NCI-H446 treated with DMSO at 0.1 percent for 48 hours (cell line): ENCODE data around the gene RIPOR3.
"Not testable (repeated sequence)": the region's sequence is repeated elsewhere in the genome, so short reads cannot be mapped to it uniquely, and the experiment has no call there.

Source experiments
- DNase-seq: peaks from one replicate; lab custom pipeline; 2025; lab: John Stamatoyannopoulos, UW

The RIPOR3 gene

DNA sequence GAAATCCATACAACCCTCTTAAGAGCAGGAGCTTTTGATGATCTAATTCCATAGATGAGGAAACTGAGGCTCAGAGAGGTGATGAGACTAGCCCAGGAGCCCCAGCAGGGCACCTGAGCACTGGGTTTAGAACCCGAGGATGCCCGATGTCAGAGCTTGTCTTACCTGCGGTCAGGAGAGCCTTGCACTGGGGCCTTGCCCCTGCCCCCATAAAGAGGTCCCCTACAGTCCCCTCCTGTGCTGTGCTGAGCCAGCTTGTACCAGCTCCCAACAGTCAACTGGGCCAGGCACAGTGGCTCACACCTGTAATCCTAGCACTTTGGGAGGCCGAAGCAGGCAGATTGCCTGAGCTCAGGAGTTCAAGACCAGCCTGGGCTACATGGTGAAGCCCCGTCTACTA, 58.6 kb downstream of the RIPOR3 start:
- no peak for DNase-seq

GRCh38 chr20:50632236-50632635, 59.1 kb downstream of the RIPOR3 start:
- DNase-seq = no peak

DNA sequence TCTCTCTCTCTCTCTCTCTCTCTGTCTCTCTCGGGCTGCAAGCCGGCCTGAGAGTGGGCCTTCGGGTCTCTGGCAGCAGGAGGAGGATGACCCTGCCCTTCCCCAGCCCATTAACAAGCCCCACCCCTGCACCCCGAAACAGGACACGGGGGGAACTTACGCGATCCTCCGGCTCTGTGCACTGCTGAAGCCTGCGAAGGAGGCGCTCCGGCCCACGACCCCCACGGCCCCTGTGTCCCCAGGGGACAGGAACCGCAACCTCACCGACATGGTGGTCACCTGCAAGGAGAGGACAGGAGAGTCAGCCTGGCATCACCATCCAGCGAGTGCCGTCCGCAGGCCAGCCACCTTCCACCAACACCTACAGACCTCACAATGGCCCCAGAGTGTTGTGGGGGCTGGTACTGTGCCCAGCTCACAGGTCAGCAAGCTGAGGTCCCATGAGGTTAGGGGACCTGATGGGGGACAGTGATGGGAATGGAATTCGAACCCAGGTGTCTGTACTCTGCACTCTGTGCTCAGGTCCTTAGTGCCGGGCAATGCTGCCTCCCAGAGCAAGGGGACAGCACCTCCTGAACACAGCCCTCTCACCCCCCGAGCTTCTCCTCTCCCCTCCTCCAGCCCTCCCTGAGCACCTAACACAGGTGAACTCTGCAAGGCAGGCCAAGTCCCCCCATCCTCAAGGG, 60.6 kb downstream of the RIPOR3 start:
- DNase-seq = no peak

GRCh38 chr20:50629670-50630045, 61.7 kb downstream of the RIPOR3 start:
- DNase-seq = no peak

DNA sequence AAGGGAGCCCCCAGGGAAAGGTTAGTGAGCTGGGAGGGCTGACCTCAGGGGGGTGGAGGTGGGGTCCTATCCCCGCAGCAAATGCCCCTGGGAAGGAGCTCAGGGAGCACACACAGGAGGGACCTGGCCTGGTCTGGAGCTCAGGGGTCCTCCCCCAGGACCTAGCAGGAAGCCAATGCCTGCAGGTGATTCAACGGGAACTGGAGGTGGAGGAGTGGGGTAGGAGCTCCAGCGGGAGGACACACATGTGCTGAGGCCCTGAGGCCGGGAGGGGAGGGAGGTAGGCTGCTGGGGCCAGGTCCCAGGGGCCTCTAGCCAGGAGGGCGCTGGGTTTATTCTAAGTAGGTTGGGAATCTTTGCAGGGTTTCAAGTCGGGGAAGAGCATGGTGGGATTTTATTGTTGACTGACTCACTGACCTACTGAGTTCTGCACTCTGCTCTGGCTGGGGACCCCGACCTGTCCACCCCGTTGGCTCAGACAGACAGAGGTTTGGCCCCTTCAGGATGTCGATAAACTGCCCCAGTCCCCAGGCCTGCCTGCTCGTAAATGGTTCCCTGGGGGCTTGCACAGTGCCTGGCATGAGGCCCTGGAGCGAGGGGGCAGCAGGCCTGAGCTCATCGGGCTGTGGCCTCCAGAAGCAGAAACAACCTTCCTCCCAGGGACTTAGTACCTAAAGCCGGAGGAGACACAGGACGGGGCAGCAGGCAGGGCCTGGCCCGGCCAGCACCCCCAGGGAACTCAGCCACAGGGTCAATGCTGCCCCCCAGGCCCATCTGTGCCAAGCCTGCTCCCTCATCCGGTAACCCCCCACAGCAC, 62.3 kb downstream of the RIPOR3 start:
- no peak for DNase-seq

DNA sequence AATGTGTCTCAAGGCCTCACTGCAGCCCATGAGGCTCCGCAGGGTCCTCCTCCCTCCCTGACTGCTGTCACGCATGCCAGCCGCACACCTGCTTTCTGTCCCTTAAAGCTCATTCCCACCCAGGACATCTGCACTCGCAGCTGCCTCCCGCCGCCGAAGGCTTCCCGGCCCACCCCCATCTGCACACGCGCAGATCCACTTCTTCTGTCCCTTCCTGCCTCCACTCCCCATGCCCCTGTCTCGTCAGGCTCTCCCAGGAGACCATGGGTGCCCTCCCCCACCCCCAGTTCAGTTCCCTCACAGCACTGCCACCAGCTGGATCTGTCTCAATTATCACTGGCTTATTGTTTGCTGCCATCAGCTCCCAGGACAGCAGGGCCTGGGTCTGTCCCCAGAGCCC, 63.0 kb downstream of the RIPOR3 start:
- DNase-seq = no peak

DNA sequence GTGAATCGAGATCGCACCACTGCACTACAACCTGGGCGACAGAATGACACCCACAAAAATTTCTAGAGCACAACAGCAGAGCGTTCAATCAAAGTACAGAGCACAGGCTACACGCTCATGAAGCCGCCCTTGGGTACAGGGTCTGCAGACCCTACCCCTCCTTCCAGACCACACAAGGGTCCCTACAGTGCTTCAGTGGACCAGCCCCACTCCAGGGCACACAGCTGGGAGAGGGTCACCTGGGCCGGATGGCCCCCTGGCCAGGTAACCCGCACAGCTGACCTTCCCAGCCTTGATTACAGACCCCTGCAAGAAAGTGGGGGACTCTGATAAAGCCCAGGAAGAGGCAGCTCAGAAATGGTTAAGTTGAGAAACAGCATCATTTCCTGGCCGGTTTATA, 63.6 kb downstream of the RIPOR3 start:
- DNase-seq = no peak

DNA sequence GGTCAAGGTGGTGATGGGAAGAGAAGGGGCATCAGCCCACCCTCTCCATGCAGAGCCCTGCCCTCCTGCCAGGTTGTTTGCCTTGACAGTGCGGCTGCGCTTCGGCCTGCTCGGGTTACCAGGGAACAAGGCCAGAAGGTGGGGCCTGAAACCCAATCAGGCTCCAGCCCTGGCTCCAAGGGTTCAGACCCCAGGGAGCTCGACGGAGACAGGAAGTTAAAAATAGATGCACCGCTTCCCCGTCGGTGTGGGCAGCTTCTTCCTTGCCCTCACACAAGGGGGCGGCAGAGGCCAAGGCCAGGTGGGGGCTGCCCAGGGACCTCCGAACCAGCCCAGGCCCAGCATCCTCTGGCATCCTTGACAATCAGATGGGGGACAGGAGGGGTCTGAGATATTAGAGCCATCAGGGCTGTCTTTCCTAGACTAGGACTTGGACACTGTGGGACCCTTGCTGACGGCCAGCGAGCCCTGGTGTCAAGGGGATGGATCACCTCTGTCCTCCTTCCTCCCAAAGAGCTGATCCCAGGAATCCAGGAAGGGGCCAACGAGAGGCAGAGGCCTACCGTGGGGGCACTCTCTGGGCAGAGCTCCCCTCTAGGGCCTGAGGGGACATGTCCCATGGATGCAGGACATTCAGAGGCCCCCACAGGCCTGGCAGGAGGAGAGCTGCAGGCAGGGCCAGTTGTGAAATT, 65.2 kb downstream of the RIPOR3 start:
- DNase-seq = no peak

DNA sequence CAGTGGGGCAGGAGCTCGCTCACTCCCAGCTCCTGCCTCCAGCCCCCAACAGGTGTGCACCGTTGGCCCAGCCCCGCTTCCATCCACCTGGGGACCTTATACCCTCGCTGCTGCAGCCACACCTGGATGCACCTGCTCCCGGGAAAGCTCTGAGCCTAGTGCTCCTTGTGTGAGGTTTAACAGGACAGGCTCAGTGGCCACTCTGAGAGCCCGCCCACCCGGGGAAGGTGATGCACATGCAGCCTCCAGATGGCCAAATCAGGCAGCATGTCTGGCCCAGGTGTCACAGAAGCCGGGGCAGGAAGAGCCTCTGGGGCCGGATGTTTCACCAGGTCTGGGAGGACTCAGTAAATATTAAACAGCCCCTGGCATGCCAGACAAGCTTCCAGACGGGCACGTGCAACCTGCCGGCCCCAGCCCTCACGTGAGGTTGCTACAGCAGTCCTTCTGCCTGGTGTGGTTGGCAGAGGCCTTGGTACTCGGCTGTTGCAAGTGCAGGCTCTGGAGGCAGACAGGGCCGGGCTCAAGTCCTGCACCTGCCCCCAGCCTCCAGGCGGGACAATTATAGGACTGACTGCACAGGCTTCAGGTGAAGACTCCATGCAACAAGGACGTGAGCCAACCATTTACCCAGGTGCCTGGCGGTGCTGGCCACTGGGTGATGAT, 66.9 kb downstream of the RIPOR3 start:
- DNase-seq = no peak

DNA sequence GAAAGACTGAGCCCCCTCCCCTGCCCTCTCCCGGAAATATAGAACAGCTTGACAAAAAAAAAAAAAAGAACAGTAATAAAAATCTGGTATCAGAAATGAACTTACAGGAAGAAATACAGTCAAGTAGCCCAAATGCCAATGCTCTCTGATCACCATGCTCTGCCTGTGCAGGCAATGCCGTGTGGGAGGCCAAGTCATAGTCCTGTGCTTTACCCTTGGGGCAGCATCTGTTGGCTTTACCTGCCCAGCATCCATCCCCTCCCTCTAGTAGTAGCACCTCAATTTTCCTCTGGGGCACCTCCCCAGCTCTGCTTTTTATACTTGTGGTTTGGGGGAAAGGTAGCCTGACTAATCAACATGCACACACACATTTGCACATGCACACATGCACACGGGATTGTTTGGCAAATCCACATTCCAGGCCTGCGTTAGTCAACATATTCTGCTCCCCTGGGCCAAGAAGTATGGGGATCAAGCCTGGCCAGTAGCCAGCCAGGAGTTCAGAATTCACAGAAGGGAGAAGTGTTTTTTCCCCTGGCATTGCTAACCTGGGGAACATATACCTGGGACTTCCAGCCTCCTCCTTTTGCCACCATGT, 70.2 kb downstream of the RIPOR3 start:
- DNase-seq = no peak

DNA sequence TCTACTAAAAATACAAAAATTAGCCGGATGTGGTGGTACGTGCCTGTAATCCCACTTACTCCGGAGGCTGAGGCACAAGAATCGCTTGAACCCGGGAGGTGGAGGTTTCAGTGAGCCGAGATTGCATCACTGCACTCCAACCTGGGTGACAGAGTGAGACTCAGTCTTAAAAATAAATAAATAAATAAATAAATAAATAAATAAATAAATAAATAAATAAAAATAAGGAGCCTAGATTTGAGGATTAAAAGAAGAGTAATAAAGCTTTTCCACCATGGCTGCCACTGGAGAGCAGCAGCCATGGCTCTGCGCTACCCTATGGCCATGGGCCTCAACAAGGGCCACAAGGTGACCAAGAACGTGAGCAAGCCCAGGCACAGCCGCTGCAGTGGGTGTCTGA, 70.9 kb downstream of the RIPOR3 start:
- DNase-seq = not testable (repeated sequence)

GRCh38 chr20:50618537-50618936, 72.8 kb downstream of the RIPOR3 start:
- no peak for DNase-seq

DNA sequence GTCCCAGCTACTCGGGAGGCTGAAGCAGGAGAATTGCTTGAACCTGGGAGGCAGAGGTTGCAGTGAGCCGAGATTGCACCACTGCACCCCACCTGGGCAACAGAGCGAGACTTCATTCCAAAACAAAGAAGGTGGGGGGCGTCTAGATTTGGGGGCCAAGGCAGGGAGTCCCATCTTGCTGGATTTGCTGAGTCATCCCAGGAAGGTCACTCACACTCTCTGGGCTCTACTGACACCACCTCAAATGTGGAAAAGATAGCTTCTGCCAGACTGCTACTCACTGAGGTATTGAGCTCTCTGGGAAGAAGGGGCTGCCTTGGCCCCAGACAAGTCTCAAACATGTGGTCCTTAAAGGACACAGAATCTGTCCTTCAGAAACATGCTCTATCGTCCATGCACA, 74.3 kb downstream of the RIPOR3 start:
- no peak for DNase-seq

DNA sequence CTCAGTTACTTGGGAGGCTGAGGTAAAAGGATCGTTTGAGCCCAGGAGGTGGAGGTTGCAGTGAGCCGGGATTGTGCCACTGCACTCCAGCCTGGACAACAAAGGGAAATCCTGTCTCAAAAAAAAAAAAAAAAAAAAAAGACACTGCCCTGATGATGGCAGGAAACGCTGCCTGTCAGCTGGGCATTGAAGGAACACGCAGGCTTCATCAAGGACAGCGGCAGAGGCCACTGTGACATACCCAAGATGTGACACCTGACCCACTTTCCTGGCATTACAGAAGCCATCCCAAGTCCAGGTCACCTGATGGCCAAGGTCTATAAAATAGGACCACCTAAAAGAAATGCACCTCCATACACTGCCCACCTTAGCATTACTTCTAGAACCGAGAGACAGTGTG, 75.9 kb downstream of the RIPOR3 start:
- DNase-seq = no peak

DNA sequence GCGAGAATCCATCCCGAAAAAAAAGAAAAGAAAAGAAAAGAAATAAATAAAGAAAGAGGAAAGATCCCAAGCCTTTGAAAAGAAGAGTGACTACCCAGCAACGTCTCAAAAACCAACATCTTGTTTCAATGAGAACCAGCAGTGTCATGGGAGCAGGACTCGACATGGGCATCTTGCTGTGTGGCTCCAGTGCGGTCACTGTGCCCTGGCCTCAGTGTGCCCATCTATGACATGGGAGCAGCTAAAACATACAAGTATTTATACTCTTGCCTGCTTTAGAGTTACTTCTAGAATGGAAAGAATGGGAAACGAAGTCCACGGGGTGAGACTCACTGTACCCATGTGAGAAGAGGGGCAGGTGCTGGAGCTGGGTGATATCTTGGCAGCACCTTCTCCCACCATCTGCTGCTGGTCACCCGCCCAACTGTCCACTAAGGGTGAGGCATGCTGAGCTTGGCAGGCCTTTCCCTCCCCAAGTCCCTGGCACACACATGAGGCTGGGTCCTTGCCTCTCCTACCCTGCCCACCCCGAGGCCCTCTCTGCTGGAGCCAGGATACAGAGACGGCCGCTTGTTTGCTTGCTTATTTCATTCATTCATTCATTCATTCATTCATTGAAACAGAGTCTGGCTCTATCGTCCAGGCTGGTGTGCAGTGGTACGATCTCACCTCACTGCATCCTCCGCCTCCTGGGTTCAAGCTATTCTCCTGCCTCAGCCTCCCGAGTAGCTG, 77.7 kb downstream of the RIPOR3 start:
- DNase-seq = no peak

- no peak for DNase-seq
These were observed 80.1 kb downstream of the RIPOR3 start for GRCh38 chr20:50611128-50611810.

- DNase-seq = no peak
These were observed 81.1 kb downstream of the RIPOR3 start for GRCh38 chr20:50610212-50610718.

DNA sequence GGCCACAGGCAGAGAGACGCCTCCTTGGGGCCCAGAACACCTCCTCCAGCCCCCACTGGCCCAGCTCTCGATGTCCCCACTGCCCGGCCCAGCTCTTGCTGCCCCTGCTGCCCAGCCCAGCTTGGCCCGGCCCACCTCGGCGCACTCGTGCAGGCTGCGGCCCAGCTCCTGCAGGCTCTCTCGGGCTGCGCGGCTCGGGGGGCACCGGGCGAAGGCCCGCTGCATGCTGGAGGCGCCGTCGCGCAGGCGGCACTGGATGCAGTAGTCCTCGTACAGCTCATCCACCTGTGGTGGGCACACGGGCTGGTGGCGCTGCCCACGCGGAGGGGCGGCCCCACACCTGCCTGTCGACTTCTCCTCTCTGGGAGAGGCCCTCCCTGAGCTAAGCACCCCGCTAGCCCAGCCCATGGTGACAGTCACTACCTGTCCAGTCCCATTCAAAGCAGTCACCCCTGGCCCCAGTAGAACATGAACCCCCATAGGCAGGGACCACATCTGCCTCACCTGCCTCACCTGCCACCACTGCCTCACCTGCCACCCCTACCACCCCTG, 81.8 kb downstream of the RIPOR3 start:
- DNase-seq = no peak

GRCh38 chr20:50608750-50609104, 82.6 kb downstream of the RIPOR3 start:
- DNase-seq = no peak
